GM12865 (cell line): ENCODE data around the gene SCN2A.

Experiments
- DNase-seq: peaks from one replicate; pipeline ENCODE4 v3.0.0; 2010; ENCODE audit warnings: low read depth
- H3K4me3 ChIP-seq: 2 replicates; pipeline ENCODE4 v1.5.1; 2011; ENCODE audit warnings: mild to moderate bottlenecking, low read depth, low read length, control low read depth
- TF ChIP-seq, protein P1 (sequence below): IDR thresholded peaks from 2 replicates; pipeline ENCODE4 v1.5.1; 2011; ENCODE audit warnings: low read length, control low read depth, low read depth, inconsistent platforms; ENCODE audit not compliant: insufficient read depth; ENCODE audit errors: missing control alignments

Gene SCN2A

DNA sequence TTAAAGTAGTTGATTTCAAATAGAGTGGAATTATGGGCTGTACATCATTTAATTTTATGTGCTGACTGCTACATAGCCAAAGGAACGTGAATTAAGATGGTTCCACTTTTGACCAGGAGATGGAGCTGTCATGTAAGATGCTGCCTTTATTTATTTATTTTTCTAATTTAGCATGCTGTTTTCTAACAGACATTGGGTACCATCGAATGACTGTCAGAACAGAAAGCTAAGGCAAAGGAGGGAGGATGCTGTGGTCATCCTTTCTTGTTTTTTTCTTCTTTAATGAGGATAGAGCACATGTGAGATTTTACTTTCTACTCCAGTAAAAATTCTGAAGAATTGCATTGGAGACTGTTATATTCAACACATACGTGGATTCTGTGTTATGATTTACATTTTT lies at the start of gene SCN2A:
SCN2A (plus strand) TSS at position 185 of the 400 bp plus-strand sequence. CDS start 56,410 bp downstream, outside the sequence.
- H3K4me3 ChIP-seq = no peak within 1 kb of the TSS
- DNase-seq = peak; percentile 65
- TF ChIP-seq, protein P1, sequence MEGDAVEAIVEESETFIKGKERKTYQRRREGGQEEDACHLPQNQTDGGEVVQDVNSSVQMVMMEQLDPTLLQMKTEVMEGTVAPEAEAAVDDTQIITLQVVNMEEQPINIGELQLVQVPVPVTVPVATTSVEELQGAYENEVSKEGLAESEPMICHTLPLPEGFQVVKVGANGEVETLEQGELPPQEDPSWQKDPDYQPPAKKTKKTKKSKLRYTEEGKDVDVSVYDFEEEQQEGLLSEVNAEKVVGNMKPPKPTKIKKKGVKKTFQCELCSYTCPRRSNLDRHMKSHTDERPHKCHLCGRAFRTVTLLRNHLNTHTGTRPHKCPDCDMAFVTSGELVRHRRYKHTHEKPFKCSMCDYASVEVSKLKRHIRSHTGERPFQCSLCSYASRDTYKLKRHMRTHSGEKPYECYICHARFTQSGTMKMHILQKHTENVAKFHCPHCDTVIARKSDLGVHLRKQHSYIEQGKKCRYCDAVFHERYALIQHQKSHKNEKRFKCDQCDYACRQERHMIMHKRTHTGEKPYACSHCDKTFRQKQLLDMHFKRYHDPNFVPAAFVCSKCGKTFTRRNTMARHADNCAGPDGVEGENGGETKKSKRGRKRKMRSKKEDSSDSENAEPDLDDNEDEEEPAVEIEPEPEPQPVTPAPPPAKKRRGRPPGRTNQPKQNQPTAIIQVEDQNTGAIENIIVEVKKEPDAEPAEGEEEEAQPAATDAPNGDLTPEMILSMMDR = peak; percentile 50

DNA sequence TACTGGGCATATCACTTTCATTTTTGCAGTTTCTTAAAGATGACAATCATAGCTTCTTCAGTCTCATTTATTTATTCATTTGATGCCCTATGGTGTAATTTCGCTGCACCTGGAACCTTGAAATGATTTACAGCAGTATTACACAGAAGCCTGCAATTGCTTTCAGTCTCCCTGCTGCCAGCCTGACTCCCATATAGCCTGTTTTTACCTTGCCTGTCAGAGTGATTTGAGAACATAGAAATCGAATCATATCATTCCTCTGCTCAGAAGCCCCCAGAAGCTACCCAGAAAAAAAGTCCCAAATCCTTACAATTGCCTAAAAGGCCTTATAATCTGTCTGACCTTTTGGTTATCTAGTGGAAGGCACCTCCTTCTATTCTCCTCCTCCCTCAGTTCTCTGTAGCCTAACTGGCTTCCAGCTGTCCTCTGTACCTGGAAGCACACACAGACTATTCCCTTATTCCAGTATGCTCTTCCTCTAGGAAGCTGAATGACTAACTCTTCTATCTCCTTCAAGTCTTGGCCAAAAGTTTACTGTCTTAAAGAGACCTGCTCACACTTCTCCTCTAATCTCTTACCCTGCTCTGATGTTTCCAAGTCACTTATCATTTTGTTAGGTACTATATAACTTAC lies 48.0 kb upstream of the SCN2A start:
- DNase-seq = no peak
- TF ChIP-seq, protein P1 = no peak
- no peak overlapping the region for H3K4me3 ChIP-seq

DNA sequence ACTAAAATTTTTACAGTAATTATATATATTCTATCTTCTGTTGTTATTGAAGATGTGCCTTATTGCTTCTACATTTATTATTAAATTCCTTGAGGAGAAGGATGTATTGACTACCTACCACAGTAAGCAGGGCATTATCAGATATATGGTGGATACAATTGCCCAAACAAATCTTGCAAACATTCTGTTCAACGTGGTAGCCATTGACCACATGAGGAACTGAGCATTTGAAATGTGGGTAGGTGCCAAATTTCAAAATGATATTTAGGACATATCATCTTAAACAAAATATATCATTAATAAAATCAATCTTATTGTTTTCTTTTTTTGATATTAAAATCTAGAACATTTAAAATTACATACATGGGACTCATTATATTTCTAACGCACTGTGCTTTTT lies 46.5 kb upstream of the SCN2A start:
- TF ChIP-seq, protein P1 = no peak
- peak; percentile 27 for DNase-seq
- H3K4me3 ChIP-seq = no peak overlapping the region; the same call in 1 of the 2 replicates

DNA sequence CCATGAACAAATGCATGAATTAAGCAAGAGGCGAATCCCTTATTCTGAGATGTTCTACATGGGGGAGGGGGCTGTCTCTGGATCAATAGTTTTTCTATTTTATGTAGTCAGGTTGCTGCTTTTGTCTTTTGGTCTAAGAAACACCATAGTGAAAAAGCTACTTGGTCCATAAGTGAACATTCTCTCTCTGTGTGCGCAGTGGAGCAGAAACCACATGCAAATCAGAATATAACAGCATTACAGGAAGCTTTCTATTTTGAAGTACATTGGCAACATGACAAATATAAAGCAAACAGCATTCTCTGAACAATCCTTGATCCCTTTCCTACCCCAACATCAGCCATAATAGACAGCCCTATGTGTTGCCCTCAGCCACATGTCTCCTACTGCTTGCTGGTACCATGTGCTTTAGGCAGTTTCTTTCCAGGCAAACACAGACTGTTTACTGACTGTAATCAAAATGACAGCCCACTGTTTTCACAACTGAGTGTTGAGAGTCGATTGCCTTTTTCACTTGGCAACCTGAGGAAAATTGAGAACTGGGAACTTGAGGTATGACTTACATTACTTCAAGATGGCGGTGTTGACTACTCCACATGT lies 45.9 kb upstream of the SCN2A start:
- TF ChIP-seq, protein P1 = no peak
- peak; percentile 89 for DNase-seq
- H3K4me3 ChIP-seq = no peak overlapping the region; the same call in 1 of the 2 replicates

DNA sequence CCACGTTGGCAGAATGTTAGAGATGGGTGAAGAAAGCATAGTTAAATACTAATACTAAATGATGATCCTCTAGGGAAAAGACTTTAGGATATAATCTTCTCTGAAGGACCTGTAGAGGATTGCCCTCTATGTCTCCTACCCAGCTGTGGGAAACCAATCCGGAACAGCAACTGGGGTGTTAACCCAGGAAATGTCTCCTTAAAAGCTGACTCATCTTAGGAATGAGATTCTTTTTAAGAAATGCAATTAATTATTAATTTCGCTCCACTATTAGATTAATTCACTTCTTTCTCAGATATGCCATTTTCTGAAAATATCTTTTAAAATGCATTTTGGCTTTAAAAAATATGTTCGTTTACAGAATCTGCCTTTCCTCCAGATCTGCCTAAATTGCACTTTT lies 42.8 kb upstream of the SCN2A start:
- TF ChIP-seq, protein P1 = no peak
- no peak for DNase-seq
- H3K4me3 ChIP-seq = no peak overlapping the region

DNA sequence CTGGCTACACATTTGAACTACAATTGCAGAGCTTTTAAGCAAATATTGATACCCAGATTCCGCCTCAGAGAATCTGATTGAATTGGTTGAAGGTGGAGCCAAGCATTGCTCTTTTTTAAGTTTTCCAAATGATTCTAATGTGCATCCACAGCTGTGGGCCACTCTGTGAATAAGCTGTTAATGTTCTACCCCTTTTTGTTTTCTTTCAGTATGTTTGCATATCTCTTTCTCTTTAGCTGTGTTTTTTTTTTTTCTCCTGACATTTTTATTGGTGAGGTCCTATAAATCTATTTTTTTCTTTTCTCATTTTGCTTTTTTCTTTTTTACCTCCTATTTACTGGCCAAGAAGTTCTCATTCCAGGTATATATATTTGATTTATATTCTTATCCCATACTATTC lies 41.9 kb upstream of the SCN2A start:
- no peak for DNase-seq
- no peak overlapping the region for H3K4me3 ChIP-seq
- TF ChIP-seq, protein P1 = no peak
